ENCODE data around the gene UBR4.

Gene UBR4

DNA sequence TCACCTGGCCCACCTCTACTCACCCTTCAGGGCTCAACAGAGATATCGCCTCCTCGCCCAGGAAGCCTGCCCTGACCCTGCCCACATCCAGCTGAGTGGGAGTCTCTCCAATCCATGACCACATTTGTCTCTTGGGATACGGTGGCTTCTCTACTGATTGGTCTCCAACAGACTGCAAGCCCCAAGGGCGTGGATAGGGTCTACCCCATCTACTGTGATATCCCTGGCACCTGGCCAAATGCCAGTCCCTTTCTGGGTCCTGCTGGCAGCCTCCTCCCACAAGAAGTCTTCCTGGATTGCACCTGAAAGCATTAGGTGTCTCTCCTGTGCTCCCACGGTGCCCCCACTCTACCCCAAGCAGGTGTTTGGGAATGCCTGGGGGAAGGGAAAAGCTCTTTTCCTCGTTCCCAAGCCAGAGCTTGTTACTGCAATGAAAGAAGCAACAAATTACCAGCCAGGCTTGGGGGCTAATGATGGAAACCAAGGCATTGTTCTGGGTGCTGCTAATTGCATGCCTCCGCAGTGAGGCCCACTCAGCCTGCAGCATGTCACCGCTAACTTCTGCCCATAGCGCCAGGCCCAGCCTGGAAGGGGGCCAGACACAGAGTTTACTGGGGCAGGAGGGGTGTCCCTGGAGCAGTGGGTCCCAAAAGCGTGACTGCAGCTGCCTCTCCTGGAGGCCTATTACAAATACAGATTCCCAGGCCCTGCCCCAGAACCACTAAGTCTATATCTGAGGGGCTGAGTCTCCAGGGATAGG, 162.9 kb downstream of the UBR4 start:
- no peak for DNase-seq

DNA sequence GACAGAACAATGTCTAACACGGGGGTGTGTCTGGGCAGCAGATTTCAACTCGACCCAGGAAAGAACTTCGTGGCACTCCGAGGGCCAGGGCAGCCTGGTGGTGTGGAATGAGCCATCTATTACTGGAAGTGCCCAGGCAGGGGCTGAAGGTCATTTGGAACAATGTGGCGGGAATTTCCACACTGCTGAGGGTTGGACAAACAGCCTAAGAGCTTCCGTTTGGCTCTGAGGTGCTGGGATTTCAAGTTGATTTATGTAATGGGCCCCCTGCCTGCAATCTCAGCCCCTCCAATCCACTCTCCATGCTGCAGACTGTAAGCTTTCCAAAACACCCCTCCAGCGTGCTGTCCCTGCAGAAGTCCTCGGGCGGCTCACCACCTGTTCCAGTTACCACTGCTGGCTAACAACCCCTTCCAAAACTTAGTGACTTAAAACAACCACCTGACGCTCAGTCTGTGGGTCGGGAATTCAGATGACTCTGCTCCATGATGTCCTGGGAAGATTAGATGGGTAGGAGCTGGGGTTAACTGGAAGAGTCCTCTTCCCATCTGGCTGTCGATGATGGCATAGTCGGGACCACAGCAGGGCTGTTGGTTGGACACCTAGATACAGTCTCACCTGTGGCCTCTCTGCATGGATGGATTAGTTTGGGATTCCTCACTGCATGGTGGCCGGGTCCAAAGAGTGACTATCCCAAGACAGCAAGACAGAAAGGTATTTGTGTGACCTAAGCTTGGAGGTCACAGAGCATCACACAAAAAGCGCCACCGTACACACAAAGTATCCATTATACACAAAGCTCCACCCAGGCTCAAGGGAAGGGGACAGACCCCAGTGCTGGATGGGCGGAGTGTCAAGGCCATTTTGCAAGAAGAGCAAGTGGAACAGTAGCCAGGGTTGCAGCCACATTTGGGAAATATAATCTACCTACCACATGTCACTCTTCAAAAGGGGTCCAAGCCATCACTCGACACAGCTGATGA, 163.9 kb downstream of the UBR4 start:
- no peak for DNase-seq

DNA sequence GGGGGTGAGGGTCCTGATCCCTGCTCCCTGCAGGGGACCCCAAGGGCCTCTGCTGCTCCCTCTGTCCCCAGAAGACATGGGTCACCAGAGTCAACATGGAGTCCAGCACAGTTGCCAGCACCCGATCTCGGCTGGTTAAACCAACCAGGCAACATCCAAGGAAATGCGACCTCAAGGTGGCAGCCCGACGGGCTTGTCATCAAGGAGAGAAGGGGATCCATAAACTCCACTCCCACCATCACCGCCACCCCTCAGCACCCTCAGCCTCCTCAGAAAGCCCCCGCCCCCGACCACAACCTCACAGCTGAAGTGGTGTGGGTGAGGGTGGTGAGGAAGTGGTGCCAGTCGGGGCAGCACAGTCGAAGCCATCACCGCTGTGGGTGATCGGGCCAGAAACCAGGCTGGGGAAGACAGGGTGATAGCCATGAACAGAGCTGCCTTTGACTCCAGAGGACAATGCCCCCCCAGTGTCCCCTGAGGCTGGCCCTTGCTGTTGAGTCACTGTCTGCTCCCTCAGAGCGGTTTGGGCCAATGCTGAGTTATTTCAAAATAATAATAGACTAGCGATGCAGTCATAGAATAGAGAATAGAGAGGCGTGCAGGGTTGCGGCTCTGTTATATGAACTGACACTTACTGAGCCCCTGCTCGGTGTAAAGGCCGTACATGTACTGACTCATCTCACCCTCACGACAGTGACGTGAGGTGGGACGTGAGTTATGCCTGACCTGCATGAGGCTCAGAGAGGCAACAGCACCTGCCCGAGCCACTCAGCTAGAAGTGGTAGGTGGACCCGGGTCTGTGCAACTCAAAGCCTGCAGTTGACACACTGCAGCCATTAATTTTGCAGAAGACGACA, 164.9 kb downstream of the UBR4 start:
- DNase-seq = no peak

DNA sequence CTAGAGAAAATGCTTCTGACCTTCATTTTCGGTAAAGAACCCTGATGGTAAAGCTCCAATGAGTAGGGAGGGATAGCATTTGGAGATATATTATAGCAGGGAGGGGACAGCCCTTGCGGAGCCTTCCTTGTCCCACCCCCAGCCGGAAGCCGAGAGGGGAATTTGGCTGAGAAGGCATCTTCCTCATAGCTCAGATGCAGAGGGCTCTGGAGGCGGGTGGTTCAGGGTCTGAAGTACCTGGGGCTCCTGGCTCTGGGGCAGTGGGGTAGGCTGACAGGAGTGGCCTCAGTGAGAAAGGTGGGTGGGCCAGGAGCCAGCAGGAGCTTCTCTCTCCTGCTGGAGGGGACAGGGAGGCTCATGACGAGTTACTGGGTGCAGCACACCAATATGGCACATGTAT, 165.6 kb downstream of the UBR4 start:
- no peak for DNase-seq

DNA sequence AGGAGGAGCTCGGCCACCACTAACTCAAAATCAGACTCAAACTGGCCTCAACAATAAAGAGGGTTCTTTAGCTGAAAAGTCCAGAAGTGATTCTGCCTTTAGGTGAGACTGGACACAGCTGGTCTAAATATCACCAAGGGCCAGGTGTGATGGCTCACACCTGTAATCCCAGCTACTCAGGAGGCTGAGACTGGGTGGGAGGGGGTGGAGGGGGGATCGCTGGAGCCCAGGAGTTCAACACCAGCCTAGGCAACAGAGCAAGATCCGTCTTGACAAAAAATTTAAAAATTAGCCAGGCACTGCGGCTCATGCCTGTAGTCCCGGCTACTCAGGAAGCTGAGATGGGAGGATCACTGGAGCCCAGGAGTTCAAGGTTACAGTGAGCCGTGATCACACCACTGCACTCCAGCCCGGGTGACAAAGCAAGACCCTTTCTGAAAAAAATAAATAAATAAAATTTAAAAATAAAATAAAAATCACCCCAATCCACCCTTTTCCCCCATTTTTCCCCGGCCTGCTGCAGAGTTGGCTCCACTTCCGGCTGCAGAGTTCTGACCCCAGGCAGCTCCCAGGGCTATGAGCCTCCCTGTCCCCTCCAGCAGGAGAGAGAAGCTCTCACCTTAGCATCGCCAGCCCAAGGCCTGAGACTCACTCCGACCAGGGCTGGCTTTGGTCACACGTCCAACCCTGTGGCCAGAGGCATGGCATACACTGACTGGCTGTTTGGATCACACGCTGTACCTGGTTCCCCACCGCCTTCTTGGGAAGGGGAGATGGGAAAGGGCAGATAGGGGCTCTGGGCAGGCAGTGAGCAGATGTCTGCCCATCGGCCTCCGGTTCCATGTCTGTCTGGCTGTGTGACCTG, 166.3 kb downstream of the UBR4 start:
- no peak for DNase-seq

DNA sequence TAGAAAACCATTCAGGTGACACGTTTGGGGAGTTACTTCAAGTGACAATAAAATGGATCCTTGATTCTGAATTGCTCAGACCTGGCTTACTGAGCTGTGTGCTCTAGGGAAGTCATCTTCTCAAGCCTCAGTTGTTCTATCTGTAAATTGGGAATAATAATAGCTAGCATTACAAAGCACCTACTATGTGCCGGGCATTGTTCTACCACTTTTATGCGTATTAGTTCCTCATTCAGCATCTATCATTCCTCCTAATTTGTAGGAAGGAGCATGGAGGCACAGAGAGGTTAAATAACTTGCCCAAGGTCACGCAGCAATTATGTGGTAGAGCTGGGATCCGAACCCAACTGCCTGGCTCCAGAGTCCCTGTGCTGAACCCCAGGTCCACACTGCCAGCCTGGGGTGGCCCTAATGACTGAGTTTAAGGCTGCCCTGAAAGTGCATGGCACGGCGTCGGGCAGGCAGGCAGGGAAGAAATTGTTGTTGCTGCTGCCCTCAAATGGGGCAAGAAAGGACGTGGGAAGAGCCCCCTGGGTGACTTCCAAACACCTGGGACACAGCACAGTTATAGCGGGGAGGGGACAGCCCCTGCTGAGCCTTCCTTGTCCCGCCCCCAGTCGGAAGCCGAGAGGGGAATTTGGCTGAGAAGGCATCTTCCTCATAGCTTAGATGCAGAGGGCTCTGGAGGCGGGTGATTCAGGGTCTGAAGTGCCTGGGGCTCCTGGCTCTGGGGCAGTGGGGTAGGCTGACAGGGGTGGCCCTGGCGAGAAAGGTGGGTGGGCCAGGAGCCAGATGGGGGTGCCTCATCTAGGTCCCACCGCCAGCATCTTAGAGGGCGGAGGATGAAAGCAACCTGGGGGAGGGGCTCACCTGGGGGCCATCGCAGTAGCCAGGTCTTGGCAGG, 167.1 kb downstream of the UBR4 start:
- no peak for DNase-seq

DNA sequence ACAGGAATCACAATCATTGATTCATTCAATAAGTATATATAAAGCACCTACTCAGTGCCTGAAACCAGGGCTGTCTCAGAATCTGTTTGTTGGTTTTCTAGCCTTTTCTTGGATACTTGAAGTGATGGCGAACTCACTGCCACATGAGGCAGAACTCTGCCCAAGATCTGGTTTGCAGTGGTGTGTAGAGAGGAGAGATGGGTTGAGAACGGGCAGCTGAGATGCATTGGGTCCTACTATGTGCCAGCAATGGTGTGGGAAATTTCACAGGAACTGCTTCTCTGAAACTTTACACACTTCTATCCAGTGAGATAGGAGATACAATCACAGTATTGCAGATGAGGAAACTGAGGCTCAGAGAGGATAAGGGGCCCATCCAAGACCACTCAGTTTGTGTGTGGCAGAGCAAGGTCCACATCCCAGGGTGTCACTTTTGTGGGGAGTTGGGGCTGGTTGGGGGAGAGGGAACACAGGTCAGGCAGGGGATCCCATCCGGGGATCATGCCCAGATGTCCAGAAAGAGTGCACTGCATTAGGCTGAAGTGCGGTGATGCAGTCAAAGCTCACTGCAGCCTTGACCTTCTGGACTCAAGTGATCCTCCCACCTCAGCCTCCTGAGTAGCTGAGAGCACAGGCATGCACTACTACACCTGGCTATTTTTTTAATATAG, 169.9 kb downstream of the UBR4 start:
- DNase-seq = no peak

DNA sequence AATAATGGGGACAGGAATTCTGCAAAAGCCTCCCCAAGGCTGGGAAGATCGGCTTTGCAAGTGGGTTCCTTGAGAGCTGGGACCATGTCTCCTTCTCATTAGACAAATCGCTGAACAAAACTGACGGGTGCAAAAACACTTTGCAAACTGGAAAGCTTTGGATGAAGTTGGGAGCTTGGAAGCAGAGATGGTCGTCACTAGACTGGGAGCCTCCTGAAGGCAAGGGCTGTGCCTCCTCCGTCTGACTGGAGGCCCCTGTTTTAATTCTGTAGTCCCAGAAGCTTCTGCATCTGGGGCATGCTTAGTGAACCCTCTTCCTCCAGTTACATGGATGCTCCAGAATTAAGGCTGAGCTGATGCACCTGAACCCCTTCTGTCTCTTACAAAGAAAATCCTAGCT, 171.3 kb downstream of the UBR4 start:
- no peak for DNase-seq

DNA sequence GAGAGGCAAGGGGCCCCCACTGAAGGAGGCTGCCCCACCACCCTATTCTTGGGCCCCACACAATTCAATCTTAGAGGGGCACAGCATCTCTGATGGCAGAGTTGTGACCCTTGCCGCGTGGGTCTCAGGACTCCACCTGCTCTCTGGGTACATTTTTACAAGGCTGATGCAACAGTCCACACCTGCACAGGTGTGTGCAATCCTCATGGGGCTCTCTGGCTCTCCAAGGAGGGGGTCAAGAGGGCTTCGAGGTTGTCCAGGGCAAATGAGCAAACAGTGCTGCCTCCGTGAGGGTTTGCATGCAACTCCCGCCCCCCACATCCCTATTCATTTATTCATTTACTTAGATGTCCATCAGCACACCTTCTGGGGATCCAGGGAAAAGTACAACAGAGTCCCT, 172.0 kb downstream of the UBR4 start:
- no peak for DNase-seq

DNA sequence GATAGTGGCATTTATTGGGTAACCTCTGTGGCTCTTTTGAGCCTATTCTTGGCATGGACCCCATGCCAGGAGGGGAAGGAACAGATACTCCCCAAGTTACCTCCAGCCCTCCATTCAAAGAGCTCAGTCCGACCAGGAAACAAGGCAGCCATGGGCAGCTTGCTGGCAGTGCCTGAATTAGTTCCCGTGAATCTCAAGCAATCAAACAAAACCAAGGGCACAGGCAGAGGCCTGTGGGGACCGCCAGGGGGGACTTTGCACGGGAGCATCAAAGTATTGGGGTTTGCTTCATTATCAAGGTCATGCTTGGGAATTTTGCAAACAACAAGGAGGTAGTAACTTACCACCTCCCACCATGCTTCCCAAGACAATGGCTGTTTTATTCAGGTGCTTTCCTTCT, 172.4 kb downstream of the UBR4 start:
- no peak for DNase-seq

DNA sequence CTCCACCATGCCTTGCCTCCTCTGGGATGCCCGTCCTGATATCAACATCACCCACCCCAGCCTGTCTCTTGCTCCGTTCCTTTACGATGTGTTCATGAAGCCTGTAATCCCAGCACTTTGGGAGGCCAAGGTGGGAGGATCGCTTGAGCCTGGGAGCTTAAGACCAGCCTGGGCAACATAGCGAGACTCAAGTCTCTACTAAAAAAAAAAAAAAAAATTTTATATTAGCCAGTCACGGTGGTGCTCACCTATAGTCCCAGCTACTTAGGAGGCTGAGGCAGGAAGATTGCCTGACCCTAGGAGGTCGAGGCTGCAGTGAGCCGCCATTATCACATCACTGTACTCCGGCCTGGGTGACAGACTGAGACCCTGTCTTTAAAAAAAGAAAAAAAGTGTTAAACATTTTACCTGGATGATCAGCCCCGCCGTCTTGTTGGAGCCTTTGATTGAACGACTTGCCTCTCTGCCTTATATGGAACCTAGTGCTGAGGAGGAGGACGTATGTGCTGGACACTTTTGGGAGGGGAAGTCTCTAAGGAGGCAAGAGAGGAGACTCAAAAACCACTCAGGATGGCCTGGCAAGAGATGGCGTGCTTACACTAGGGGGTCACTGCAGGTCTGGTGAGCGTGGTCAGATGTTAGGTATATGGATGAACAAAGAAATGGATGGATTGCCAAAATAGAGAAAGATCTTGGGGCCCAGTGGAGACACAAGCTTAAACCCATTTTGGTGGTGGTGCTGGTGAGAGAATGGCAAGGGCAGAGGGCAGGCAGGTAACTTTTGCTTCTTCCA, 173.1 kb downstream of the UBR4 start:
- DNase-seq = no peak

DNA sequence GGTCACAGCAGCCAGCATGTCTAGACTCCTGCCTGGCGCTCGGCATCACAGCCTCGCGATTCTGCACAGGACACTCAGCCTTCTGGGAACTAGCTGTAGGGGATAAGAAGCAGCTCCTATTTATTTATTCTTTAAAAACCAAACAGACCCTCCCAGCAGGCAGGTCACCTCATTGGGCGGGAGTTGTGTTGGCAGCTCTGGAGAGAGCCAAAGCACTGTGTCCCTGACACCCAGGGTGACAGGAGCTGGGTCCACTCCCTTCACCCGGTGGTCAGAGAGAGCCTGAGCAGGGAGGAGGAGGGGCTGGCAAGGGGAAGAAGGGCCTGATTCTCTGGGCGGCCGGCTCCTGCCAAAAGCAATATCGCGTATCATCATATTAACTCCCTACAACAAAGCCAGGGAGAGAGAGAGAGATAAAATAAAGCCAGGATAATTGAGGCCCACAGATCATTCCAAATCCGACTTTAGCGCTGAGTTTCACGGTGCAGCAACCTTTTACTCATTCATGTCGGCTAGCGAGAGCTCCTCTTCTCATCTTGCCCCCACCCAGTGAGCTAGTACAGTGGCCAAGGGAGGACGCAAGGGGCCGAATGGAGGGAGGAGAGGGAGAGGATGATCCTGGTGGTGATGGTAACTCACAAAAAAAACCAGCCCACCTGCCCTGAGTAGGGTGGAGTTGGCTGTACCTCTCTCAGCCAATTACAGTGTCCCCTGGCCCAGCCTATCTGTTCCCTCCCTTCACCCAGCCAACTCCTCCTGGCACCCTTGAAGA, 173.8 kb downstream of the UBR4 start:
- no peak for DNase-seq

DNA sequence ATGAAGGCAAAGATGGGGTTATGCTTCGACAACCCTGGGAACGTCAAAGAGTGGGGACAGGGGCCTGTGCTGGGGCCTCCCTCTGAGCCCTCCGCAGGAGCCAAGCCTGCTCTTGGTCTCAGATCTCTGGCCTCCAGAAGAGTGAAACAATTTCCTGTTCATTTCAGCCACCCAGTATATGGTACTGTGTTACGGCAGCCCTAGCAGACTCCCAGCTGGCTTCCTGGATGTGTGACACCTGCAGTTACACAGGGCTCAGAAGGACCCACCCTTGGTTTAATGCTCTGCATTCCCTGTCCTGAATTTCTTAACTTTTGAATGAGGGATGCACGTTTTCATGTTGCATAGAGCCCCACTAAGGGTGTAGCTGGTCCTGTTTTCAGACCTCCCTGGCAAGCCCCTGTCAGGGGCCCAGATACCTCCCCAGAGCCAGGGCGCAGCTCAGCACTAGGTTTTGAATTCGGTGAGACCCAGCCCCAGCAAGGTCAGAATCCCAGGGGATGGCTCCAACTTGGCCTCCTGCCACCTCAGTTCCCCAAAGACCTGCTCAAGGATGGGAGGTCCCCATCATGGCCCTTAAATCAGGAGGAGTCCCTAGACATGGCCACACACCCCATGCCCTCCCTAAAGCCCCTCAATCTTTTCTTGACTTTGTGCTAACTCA, 174.6 kb downstream of the UBR4 start:
- no peak for DNase-seq

DNA sequence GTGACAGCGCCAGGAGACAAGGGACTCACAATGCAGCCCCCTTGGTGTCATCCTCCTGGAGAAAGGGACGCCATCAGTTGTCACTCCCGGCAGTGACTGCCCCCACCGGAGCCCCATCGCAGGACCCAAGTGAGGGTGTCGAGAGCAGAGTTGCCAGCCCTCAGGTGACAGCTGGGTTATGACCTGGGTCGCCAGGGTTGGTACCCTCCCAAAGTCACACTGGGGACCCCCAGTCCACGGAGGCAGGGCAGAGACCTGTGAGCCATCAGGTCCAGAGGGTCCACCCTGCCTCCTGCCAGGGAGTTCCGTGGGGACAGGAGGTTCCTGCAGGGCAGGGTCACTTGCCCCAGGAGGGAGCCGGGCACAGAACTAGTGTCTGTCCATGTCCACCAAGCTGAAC, 175.3 kb downstream of the UBR4 start:
- DNase-seq = no peak

DNA sequence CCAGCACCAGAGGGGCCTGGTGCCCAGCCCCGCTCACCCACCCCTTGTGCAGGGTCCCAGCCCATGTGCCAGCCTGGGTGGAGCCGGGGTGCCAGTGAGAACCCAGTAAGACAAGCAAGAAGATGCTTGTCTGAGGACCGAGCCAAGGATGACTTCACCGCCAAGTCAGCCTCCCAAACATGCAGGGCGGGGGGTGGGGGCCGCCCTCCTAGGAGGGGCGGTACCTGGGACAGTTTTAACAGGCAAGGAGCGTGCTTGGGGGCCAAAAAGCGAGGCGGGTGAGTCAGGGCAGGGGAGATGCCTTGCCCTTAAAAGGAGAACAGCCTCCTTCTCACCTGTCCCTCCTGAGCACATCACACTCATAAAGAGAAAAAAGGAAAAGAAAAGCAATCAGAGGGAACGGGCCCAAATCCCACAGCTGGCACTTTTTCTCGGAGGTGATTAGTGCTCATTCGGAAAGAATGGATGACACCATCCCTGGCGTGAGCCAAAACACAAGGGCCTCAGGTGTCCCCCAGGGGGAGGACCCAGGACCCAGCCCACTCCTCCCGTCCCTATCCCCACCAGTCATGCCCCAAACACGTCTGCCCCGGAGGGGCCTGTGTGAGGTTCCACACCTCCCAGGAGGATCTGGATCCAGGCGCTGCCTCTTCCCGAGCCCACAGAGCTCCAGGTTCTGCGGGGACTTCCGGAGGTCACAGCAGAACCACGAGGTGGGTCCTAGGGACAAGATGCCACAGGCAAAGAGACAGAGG, 176.0 kb downstream of the UBR4 start:
- DNase-seq = no peak

DNA sequence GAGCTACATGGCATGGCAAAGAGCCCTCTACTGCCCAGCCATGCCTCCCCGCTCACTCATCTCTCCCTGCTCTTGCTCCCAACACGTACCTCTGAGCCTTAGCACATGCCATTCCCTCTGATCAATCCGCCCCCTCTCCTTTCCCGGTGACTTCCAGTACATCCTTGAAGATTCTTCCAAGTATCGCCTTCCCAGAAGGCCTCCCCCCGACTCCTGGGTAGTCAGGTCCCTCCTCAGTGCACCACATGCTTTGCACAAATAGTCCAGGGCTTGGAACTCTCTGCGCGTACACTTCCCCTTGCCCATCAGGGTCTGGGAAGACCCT, 176.6 kb downstream of the UBR4 start:
- no peak for DNase-seq

DNA sequence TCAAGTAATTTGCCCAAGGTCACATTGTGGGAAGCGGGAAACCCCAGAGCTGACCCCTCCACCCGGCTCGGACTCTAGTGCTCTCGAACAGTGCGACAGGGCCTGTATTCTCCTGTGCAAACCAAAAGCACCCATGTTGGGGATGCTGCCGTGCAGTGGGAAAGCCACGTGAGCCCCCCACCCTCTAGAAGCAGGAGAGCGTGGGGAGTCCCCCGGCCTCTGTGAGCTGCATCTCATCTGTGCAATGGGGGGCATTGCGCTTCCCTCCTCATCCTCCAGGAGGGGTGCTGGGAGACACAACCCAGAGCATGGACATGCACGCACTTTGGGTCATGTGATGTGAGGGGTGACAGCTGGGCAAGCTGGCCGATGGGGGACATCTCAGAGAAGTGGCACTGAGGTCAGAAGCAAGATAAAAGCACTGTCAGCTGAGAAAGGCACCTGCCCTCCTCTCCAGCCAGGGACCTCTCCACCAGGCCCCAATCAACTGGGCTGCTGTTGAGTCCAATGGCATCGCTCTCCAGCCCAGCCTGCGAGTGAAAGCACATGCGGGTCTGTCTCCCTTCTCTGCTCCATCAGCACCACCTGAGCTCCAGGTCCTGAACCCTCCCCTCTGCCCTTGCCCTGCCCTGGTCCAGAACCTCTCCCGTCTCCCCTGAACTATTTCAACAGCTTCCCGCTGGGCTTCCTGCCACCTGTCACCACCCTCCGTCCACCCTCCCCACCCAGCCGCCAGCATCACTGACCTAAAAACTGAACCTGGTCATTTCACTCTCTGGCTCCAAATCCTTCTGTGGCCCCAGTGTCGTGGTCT, 177.2 kb downstream of the UBR4 start:
- no peak for DNase-seq
